Limb (tissue), 2 donors: ENCODE measurements around the gene ZNF566.

ENCODE experiments used
- DNase-seq, 2 donors: peaks; one replicate each; pipeline ENCODE4 v3.0.0-alpha.2; 2016; ENCODE audit errors: extremely low spot score in 2 of 2

The ZNF566 gene

DNA sequence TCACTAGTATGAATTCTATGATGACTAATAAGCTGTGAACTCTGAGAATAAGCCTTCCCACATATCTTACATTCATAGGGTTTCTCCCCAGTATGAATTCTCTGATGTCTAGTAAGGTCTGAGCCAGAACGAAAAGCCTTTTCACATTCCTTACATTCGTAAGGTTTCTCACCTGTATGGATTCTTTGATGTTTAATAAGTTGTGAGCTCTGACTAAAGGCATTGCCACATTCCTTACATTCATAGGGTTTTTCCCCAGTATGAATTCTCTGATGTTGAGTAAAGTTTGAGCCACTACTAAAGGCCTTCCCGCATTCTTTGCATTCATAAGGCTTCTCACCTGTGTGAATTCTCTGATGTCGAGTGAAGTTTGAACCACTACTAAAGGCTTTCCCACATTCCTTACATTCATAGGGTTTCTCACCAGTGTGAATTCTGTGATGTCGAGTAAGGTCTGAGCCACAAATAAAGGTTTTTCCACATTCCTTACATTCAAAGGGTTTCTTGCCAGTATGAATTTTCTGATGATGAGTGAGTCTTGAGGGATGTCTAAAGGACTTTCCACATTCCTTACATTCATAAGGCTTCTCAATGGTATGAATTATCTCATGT lies 40.2 kb downstream of the ZNF566 start:
- no peak for DNase-seq

DNA sequence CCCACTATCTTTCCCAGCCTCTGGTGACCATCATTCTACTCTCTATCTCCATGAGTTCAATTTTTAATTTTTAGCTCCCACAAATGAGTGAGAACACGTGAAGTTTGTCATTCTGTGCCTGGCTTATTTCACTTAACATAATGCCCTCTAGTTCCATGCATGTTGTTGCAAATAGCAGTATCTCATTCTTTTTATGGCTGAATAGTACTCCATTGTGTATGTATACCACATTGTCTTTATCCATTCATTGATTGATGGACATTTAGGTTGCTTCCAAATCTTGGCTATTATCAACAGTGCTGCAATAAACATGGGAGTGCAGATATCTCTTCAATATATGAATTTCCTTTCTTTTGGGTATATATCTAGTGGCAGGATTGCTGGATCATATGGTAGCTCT lies 48.0 kb downstream of the ZNF566 start:
- no peak for DNase-seq

DNA sequence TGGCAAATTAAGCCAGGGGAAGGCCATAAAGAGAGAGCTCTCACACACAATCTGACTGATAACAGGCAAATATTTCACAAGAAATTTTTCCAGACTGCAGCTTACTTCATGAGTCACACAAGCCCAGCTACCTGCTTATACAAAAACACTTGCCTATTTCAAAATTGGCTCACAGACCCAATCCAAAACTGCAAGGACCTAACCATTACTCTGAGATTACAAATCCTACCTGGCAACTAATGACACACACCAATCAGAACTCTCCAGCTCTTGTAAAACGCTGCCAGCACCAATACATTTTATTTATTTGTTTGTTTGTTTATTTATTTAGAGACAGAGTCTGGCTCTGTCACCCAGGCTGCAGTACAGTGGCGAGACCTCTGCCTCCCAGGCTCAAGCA lies 52.8 kb downstream of the ZNF566 start:
- DNase-seq, result no peak

GRCh38 chr19:36423925-36424324 lies 65.4 kb downstream of the ZNF566 start:
- DNase-seq, result no peak

DNA sequence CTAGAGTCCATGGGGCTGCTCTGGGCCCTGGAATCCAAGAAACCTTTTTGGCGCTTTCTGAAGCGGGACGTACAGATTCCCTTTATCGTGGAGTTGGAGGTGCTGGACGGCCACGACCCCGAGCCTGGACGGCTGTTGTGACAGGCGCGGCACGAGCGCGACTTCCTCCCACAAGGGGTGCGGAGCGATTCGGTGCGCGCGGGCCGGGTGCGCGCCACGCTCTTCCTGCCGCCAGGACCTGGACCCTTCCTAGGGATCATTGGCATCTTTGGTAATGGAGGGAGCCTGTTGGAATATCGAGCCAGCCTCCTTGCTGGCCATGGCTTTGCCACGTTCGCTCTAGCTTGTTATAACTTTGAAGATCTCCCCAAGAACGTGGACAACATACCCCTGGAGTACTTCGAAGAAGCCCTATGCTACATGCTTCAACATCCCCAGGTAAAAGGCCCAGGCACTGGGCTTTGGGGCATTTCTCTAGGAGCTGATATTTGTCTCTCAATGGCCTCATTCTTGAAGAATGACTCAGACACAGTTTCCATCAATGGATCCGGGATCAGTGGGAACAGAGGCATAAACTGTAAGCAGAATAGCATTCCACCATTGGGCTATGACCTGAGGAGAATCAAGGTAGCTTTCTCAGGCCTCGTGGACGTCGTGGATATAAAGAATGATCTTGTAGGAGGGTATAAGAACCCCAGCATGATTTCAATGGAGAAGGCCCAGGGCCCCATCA lies 67.4 kb downstream of the ZNF566 start:
- no peak for DNase-seq

- peak; percentile 24 to 64 for DNase-seq
Measured at GRCh38 chr19:36420961-36421748, 68.2 kb downstream of the ZNF566 start.

DNA sequence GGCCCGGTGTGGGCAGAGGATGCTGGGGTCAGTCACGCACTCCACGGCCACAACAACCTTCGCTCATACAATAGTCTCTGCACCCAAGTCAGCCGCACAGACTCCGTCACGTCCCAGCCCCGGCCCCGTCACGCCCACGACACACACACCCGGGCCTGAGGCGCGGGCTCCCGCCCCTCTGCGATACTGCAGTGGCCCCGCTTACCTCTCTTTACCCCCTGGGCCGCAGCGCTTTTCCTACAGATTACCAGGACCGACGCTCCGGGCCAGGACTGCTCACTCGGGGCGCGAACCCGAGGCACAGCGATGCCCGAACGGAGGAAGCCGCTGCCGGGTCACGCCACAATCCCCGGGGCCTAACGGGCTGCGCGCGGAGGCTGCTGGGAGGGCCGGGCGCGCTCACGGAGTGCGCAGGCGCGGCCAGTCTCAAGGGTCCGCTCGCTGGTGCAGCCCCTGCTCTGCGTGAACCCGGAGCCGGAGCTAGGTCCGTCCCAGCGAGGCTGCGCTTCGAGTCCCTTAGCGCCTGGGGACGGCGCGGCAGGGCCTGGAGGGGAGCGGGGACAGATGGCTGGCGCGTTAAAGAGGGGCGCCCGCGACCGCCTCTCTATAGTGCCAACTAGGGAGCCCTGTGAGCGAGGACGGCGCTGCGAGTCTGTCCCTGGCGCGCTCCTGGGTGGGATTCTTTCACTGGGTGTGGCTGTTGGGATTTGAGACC lies 70.9 kb downstream of the ZNF566 start, which contains the start of gene ZFP82:
TSS of gene ZFP82 (minus strand) at position 358 of the 715 bp plus-strand sequence. CDS start 8,855 bp downstream, outside the sequence.
- peak; percentile 86 to 94 for DNase-seq

DNA sequence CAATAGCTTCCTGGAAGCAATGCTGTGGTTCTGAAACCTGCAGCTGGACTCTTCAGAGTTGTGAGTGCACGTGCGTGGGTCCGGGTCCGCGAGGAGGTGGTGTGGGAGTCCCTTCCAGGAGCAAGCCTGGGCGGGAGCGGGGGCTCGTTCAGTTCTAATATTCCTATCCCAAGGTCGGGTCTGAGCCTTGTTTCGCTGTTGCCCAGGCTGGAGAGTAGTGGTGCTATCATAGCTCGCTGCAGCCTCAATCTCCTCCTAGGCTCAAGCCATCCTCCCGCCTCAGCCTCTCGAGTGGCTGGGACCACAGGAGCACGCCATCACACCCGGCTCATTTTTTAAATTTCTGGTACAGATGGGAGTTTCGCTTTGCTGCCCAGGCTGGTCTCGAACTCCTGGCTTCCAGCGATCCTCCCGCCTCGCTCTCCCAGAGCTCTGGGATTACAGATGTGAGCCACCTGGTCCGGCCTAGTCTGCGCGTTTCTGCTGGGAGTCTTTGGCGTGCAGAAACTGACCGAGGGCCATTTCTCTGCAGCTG lies 71.5 kb downstream of the ZNF566 start:
- peak in 1 of 2 donors; percentile 25 for DNase-seq

GRCh38 chr19:36409841-36410240 lies 79.5 kb downstream of the ZNF566 start:
- DNase-seq, result no peak

GRCh38 chr19:36408101-36408500 lies 81.3 kb downstream of the ZNF566 start:
- DNase-seq, result no peak

DNA sequence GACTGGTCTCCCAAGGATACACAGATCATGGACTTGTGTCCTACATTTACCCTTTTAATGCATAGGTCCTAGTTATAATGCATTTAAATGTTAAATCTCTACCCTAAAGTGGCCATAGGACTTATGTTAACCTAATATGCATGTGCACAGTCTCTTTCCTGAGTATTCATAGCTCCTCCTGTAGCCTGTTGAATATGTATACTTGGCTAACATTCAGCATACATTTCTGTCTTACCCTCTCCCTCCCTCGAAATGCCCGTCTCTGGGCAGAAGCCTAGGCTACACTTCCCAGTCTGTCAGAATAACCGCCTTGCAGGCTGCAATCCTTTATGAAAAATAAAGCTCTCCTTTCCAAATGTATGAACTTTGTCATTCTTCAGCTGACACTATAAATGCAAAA lies 84.9 kb downstream of the ZNF566 start:
- no peak for DNase-seq

GRCh38 chr19:36401475-36401874 lies 87.9 kb downstream of the ZNF566 start:
- no peak for DNase-seq

GRCh38 chr19:36398571-36398970 lies 90.8 kb downstream of the ZNF566 start:
- DNase-seq, result no peak
